SK-N-SH (cell line): ENCODE results near the gene MRPS23. TPM values are rescaled to one million over a fixed set of nuclear protein-coding genes. Genes with fewer than 3 reads are reported as not detected.

Experiments used
- CTCF ChIA-PET: fragments of 300-600, 350-600 bp; formaldehyde crosslinking; extraction: SDS; loops from one replicate; lab custom pipeline; 2021; lab: Yijun Ruan, JAX
- POLR2A ChIA-PET: fragments of 350-600 bp; sonication (Branson Sonifier 250); formaldehyde crosslinking; extraction: SDS; loops from one replicate; lab custom pipeline; 2020; ENCODE audit warnings: antibody characterized with exemption, inconsistent platforms; lab: Yijun Ruan, JAX
- DNase-seq: peaks from one replicate; pipeline ENCODE4 v3.0.0; 2012
- H2AFZ ChIP-seq: fragments of 200-600 bp; sonication (generic); 2 replicates; pipeline ENCODE4 v1.8.1; 2016; ENCODE audit warnings: antibody characterized with exemption, mild to moderate bottlenecking, low read depth
- H3F3A ChIP-seq: fragments of 200-600 bp; sonication (generic); replicated peaks from 2 replicates; pipeline ENCODE3; 2016; ENCODE audit warnings: antibody characterized with exemption, mild to moderate bottlenecking; ENCODE audit not compliant: insufficient read depth
- H3K27ac ChIP-seq, 2 experiments: fragments of 200-500 bp in 1 of 2; fragments of 200-600 bp in 1 of 2; sonication (Bioruptor generic) in 1 of 2; sonication (generic), shearing (Covaris generic) in 1 of 2; 2 replicates each; pipeline versions ENCODE4 v1.5.1 to v1.6.1; 2014 to 2016; ENCODE audit warnings: low read depth in 2 of 2, inconsistent platforms in 1 of 2, low read length in 1 of 2, mild to moderate bottlenecking in 1 of 2, mixed read lengths in 1 of 2
- H3K27me3 ChIP-seq: fragments of 200-600 bp; sonication (generic), shearing (Covaris generic); 2 replicates; pipeline ENCODE4 v1.6.1; 2016; ENCODE audit warnings: mixed run types; ENCODE audit not compliant: insufficient read depth
- H3K36me3 ChIP-seq, 2 experiments: fragments of 200-500 bp in 1 of 2; fragments of 200-600 bp in 1 of 2; sonication (Bioruptor generic) in 1 of 2; sonication (generic) in 1 of 2; replicated peaks in 1 of 2; 2 replicates each; pipeline versions ENCODE3 to v1.5.1; 2014 to 2016; ENCODE audit warnings: low read length in 1 of 2, mild to moderate bottlenecking in 1 of 2; ENCODE audit not compliant: insufficient read depth in 2 of 2, control insufficient read depth in 1 of 2
- H3K4me1 ChIP-seq, 2 experiments: fragments of 200-500 bp in 1 of 2; fragments of 200-600 bp in 1 of 2; sonication (Bioruptor generic) in 1 of 2; sonication (generic), shearing (Covaris generic) in 1 of 2; 2 replicates each; pipeline versions ENCODE4 v1.5.1 to v1.6.1; 2014 to 2016; ENCODE audit warnings: low read depth in 1 of 2, low read length in 1 of 2, mixed run types in 1 of 2; ENCODE audit not compliant: insufficient read depth in 2 of 2, control insufficient read depth in 1 of 2
- H3K4me2 ChIP-seq: fragments of 200-600 bp; sonication (generic), shearing (Covaris generic); 2 replicates; pipeline ENCODE4 v1.6.1; 2017; ENCODE audit warnings: mixed run types
- H3K4me3 ChIP-seq, 2 experiments: fragments of 200-500 bp in 1 of 2; fragments of 200-600 bp in 1 of 2; sonication (Bioruptor generic) in 1 of 2; sonication (generic), shearing (Covaris generic) in 1 of 2; 2 replicates each; pipeline versions ENCODE4 v1.5.1 to v1.8.1; 2014 to 2016; ENCODE audit warnings: low read depth in 2 of 2, inconsistent platforms in 1 of 2, low read length in 1 of 2, mild to moderate bottlenecking in 1 of 2, mixed read lengths in 1 of 2, moderate library complexity in 1 of 2
- H3K79me2 ChIP-seq: fragments of 200-600 bp; sonication (generic); 2 replicates; pipeline ENCODE4 v1.8.1; 2017; ENCODE audit warnings: mild to moderate bottlenecking; ENCODE audit not compliant: insufficient read depth
- H3K9ac ChIP-seq: fragments of 200-600 bp; sonication (generic); 2 replicates; pipeline ENCODE4 v1.6.1; 2017; ENCODE audit warnings: mixed run types
- H3K9me2 ChIP-seq: fragments of 200-600 bp; sonication (generic); 2 replicates; pipeline ENCODE4 v1.6.1; 2017; ENCODE audit warnings: mixed run types
- H3K9me3 ChIP-seq: fragments of 200-600 bp; sonication (generic); 2 replicates; pipeline ENCODE4 v1.6.1; 2017; ENCODE audit warnings: mixed run types, mild to moderate bottlenecking, moderate library complexity
- H4K20me1 ChIP-seq: fragments of 200-600 bp; sonication (generic); 2 replicates; pipeline ENCODE4 v1.6.1; 2017; ENCODE audit warnings: mild to moderate bottlenecking, mixed run types; ENCODE audit not compliant: insufficient read depth
- CHD2 ChIP-seq: fragments of 150-350 bp; IDR thresholded peaks from 2 replicates; pipeline ENCODE4 v1.6.1; 2018; ENCODE audit warnings: low read length; ENCODE audit not compliant: partially characterized antibody
- CTCF ChIP-seq: fragments of 200-600 bp; sonication (generic); IDR thresholded peaks from 2 replicates; pipeline ENCODE4 v1.6.1; 2017; ENCODE audit warnings: antibody characterized with exemption, mild to moderate bottlenecking, moderate library complexity
- ELF1 ChIP-seq: IDR thresholded peaks from 2 replicates; pipeline ENCODE4 v1.4.0; 2012
- EZH2phosphoT487 ChIP-seq: fragments of 200-600 bp; sonication (generic); IDR thresholded peaks from 2 replicates; pipeline ENCODE4 v1.6.1; 2017; ENCODE audit warnings: low read depth, mixed run types, mild to moderate bottlenecking, antibody characterized with exemption, moderate library complexity, borderline replicate concordance
- GABPA ChIP-seq: IDR thresholded peaks from 2 replicates; pipeline ENCODE4 v1.4.0; 2012; ENCODE audit warnings: low read depth, mild to moderate bottlenecking
- GATA2 ChIP-seq: sonication (generic); formaldehyde crosslinking; IDR thresholded peaks from 2 replicates; pipeline ENCODE4 v1.5.0; 2020; ENCODE audit warnings: mild to moderate bottlenecking, missing genetic modification reagents
- MEF2A ChIP-seq: IDR thresholded peaks from 2 replicates; pipeline ENCODE4 v1.4.0; 2012; ENCODE audit warnings: low read depth, borderline replicate concordance
- NRF1 ChIP-seq: IDR thresholded peaks from 2 replicates; pipeline ENCODE4 v1.6.1; 2012; ENCODE audit warnings: low read depth, mild to moderate bottlenecking, low read length
- PBX3 ChIP-seq: IDR thresholded peaks from 2 replicates; pipeline ENCODE4; 2012
- POLR2AphosphoS5 ChIP-seq: IDR thresholded peaks from 2 replicates; pipeline ENCODE4 v1.6.1; 2012; ENCODE audit warnings: low read depth, low read length
- REST ChIP-seq: IDR thresholded peaks from 2 replicates; pipeline ENCODE4 v1.6.1; 2012; ENCODE audit warnings: mild to moderate bottlenecking, low read depth, low read length, moderate library complexity
- SIN3A ChIP-seq: IDR thresholded peaks from 2 replicates; pipeline ENCODE4 v1.6.1; 2012; ENCODE audit warnings: low read depth, mild to moderate bottlenecking, low read length, moderate library complexity, borderline replicate concordance
- SMC3 ChIP-seq: IDR thresholded peaks from 2 replicates; pipeline ENCODE4 v1.6.1; 2012; ENCODE audit warnings: low read depth, low read length, improper control_type of control experiment
- TAF1 ChIP-seq: IDR thresholded peaks from 2 replicates; pipeline ENCODE4 v1.6.1; 2012; ENCODE audit warnings: low read depth, mild to moderate bottlenecking, low read length, moderate library complexity, borderline replicate concordance
- TEAD4 ChIP-seq: IDR thresholded peaks from 2 replicates; pipeline ENCODE4 v1.4.0; 2012; ENCODE audit warnings: mild to moderate bottlenecking, borderline replicate concordance; ENCODE audit not compliant: insufficient read depth
- USF1 ChIP-seq: IDR thresholded peaks from 2 replicates; pipeline ENCODE4 v1.4.0; 2012; ENCODE audit warnings: low read depth, borderline replicate concordance
- USF2 ChIP-seq: fragments of 150-350 bp; IDR thresholded peaks from 2 replicates; pipeline ENCODE4 v1.6.1; 2017; ENCODE audit warnings: antibody characterized with exemption, low read length, low read depth, borderline replicate concordance
- WGBS: methylation state at CpG from one replicate; pipeline ENCODE4 v1.1.6; 2017; ENCODE audit warnings: low lambda C conversion rate; 5-methylcytosine and 5-hydroxymethylcytosine counted together
- polyA plus RNA-seq, 3 experiments: library from polyadenylated mRNA; depleted of rRNA; stranded (reverse); fragments of >200 nt; gene quantifications; 2 replicates each; pipeline ENCODE4 v1.2.3, GENCODE V29; 2012

MRPS23 gene
- polyA plus RNA-seq, 1 of the 3 experiments (the other 2 are of a cell fraction) = 105 TPM

GRCh38 chr17:57881783-57882351, 32.0 kb upstream of the MRPS23 start (continued):
- TF ChIP-seq CTCF (no peak), TEAD4 (no peak), REST (no peak), PBX3 (peak; percentile 44; the same call in 1 of the 2 replicates), SMC3 (no peak), USF2 (no peak)

GRCh38 chr17:57881143-57881542, 31.3 kb upstream of the MRPS23 start:
- DNase-seq = no peak
- H2AFZ ChIP-seq = no peak overlapping the region
- H3K9me3 ChIP-seq = no peaks in the 10 kb centered on the region
- peaks cover 15 to 21% of the 10 kb centered on the region in 2 experiments for H3K36me3 ChIP-seq
- H3K9me2 ChIP-seq = no peaks in the 10 kb centered on the region
- no peak overlapping the region for H3K4me3 ChIP-seq
- peaks cover 41% of the 10 kb centered on the region for H3K79me2 ChIP-seq
- no peaks in the 10 kb centered on the region for H4K20me1 ChIP-seq
- H3F3A ChIP-seq = peaks cover 40% of the 10 kb centered on the region
- CTCF ChIA-PET = interaction anchor here (1.4 to 7.3 kb wide), 5 partner anchors 9 to 118 kb away, joined by 3 to 57 read pairs (median 9); no protein-coding TSS in a partner anchor
- peak overlapping the region; percentile 31; the same call in 1 of the 2 replicates for H3K9ac ChIP-seq
- peak overlapping the region; percentile 77 to 100 for H3K27ac ChIP-seq
- H3K4me2 ChIP-seq = peak overlapping the region; percentile 53; the same call in 1 of the 2 replicates
- POLR2A ChIA-PET = interaction anchor here (1.0 kb wide), 1 partner anchor 8 kb away, joined by 3 read pairs; no protein-coding TSS in a partner anchor
- peaks cover 21 to 48% of the 10 kb centered on the region in 2 experiments for H3K4me1 ChIP-seq
- 73% methylated on average over 8 of the region's 8 CpGs for WGBS
- H3K27me3 ChIP-seq = no peaks in the 10 kb centered on the region
- TF ChIP-seq CHD2 = no peak
- TF ChIP-seq CTCF = no peak
- peak; percentile 21; the same call in 1 of the 2 replicates for TF ChIP-seq PBX3
- no peak; the same call in 1 of the 2 replicates for TF ChIP-seq POLR2AphosphoS5
- TF ChIP-seq ELF1 = no peak
- TF ChIP-seq NRF1 = no peak
- no peak for TF ChIP-seq TAF1
- no peak for TF ChIP-seq GATA2 (CRISPR knock-in tag)
- no peak for TF ChIP-seq SMC3
- TF ChIP-seq MEF2A = no peak
- TF ChIP-seq SIN3A = no peak
- no peak for TF ChIP-seq EZH2phosphoT487
- no peak; the same call in 1 of the 2 replicates for TF ChIP-seq USF1
- no peak for TF ChIP-seq GABPA
